ENCODE data around the gene RRP1.

RRP1 gene

GRCh38 chr21:43775795-43776430 is 13.5 kb upstream of the RRP1 start, which contains the start of gene CSTB:
TSS of gene CSTB (minus strand) at chr21:43776308. CDS start at chr21:43776269, 39 bp downstream.
- DNase-seq (ENCODE audit: low read depth) = peak; percentile 73

- DNase-seq (ENCODE audit: low read depth) = no peak
Observed at GRCh38 chr21:43777953-43778352, 11.4 kb upstream of the RRP1 start.

GRCh38 chr21:43778469-43779335 is 10.7 kb upstream of the RRP1 start:
- no peak for DNase-seq (ENCODE audit: low read depth)

GRCh38 chr21:43779660-43780059 is 9.7 kb upstream of the RRP1 start:
- DNase-seq (ENCODE audit: low read depth) = no peak

GRCh38 chr21:43781846-43782245 is 7.5 kb upstream of the RRP1 start:
- DNase-seq (ENCODE audit: low read depth) = no peak

GRCh38 chr21:43782431-43783097 is 6.8 kb upstream of the RRP1 start:
- DNase-seq (ENCODE audit: low read depth) = no peak

GRCh38 chr21:43783098-43783700 is 6.2 kb upstream of the RRP1 start:
- DNase-seq (ENCODE audit: low read depth) = no peak

GRCh38 chr21:43785134-43785533 is 4.2 kb upstream of the RRP1 start:
- DNase-seq (ENCODE audit: low read depth) = no peak

GRCh38 chr21:43786300-43786806 is 3.0 kb upstream of the RRP1 start:
- DNase-seq (ENCODE audit: low read depth) = no peak

GRCh38 chr21:43786807-43787440 is 2.5 kb upstream of the RRP1 start:
- no peak for DNase-seq (ENCODE audit: low read depth)

- no peak for DNase-seq (ENCODE audit: low read depth)
Observed at GRCh38 chr21:43790010-43790524, 690 bp downstream of the RRP1 start.

- DNase-seq (ENCODE audit: low read depth) = no peak
Observed at GRCh38 chr21:43792406-43792805, 3.0 kb downstream of the RRP1 start.

- no peak for DNase-seq (ENCODE audit: low read depth)
Observed at GRCh38 chr21:43793243-43793642, 3.9 kb downstream of the RRP1 start.

GRCh38 chr21:43794311-43794710 is 4.9 kb downstream of the RRP1 start:
- no peak for DNase-seq (ENCODE audit: low read depth)

GRCh38 chr21:43794857-43795256 is 5.5 kb downstream of the RRP1 start:
- DNase-seq (ENCODE audit: low read depth) = no peak

GRCh38 chr21:43797415-43797814 is 8.0 kb downstream of the RRP1 start:
- no peak for DNase-seq (ENCODE audit: low read depth)

GRCh38 chr21:43797925-43798715 is 8.7 kb downstream of the RRP1 start:
- no peak for DNase-seq (ENCODE audit: low read depth)

- no peak for DNase-seq (ENCODE audit: low read depth)
Observed at GRCh38 chr21:43799301-43799840, 10.0 kb downstream of the RRP1 start.

GRCh38 chr21:43800124-43800523 is 10.7 kb downstream of the RRP1 start:
- no peak for DNase-seq (ENCODE audit: low read depth)

- DNase-seq (ENCODE audit: low read depth) = no peak
Observed at GRCh38 chr21:43800566-43800965, 11.2 kb downstream of the RRP1 start.
